Tibial nerve (tissue), 3 donors: Measurements from ENCODE around the gene MELTF.

Experiments
- POLR2A ChIP-seq, 2 donors: fragments of 450-650 bp; IDR thresholded peaks; one replicate each; pipeline ENCODE4 v1.6.1; 2017; ENCODE audit warnings: antibody characterized with exemption in 2 of 2, mild to moderate bottlenecking in 2 of 2, moderate library complexity in 2 of 2
- TF ChIP-seq, protein P1 (sequence below), 5 experiments: fragments of 200-600 bp in 3 of 5; fragments of 450-650 bp in 2 of 5; sonication (generic) in 3 of 5; IDR thresholded peaks; one replicate each; pipeline ENCODE4 v1.5.1; 2016 to 2019; ENCODE audit warnings: antibody characterized with exemption in 5 of 5, mild to moderate bottlenecking in 3 of 5, moderate library complexity in 2 of 5

DNA sequence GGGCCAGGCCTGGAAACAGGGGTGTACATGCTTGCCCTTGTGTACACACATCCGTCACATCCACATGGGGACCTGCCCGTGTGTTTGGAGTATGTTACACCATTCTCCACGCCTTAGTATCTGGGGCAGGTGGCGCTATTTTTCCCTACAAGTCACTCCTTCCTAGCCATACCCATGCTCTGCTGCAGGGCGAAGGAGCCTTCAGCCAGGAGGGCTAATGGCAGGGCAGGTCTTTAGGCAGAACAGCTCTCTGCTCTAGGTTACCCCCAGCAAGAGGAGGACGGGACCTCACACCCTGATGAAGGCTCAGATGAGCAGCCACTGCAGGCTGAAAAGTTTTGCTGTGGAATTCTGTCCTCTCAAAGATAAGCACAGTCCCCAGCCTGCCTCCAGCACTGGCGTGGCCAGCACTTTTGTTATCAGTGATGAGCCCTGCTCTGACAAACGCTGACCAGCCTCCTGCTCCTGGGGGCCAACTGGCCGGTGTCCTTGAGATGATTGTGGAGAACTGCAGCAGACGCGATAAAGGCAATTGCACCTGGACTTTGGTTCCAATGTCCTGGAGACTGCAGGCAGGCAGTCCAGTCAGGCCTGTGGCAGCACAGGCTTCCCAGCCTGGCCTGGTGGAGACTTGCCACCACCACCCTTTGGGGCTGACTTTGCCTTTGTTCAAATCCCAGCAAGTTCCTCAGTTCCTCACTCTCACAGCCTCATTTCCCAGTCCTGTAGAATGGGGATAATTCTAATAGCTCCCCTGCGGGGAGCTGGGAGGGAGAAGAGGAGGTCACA lies 41.2 kb downstream of the MELTF start:
- TF ChIP-seq, protein P1, sequence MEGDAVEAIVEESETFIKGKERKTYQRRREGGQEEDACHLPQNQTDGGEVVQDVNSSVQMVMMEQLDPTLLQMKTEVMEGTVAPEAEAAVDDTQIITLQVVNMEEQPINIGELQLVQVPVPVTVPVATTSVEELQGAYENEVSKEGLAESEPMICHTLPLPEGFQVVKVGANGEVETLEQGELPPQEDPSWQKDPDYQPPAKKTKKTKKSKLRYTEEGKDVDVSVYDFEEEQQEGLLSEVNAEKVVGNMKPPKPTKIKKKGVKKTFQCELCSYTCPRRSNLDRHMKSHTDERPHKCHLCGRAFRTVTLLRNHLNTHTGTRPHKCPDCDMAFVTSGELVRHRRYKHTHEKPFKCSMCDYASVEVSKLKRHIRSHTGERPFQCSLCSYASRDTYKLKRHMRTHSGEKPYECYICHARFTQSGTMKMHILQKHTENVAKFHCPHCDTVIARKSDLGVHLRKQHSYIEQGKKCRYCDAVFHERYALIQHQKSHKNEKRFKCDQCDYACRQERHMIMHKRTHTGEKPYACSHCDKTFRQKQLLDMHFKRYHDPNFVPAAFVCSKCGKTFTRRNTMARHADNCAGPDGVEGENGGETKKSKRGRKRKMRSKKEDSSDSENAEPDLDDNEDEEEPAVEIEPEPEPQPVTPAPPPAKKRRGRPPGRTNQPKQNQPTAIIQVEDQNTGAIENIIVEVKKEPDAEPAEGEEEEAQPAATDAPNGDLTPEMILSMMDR (IDR thresholded peaks at IDR 0.05): no peak
- TF ChIP-seq POLR2A (IDR thresholded peaks at IDR 0.05): no peak
